K562 (cell line): ENCODE results near the gene KRTAP10-8. TPM values are rescaled to one million over a fixed set of nuclear protein-coding genes. Genes with fewer than 3 reads are reported as not detected.

Experiments
- CREM ChIP-seq: IDR thresholded peaks from 2 replicates; pipeline ENCODE4 v1.6.1; 2014; ENCODE audit warnings: antibody characterized with exemption, low read depth
- DMBX1 ChIP-seq: fragments of 250-450 bp; sonication (Bioruptor Pico); IDR thresholded peaks from 2 replicates; pipeline ENCODE4 v1.8.0; 2022; ENCODE audit warnings: inconsistent platforms, mild to moderate bottlenecking, moderate library complexity, borderline replicate concordance
- ERF ChIP-seq: fragments of 450-650 bp; formaldehyde crosslinking; IDR thresholded peaks from 2 replicates; pipeline ENCODE4 v1.4.0; 2020; ENCODE audit warnings: mild to moderate bottlenecking, mixed read lengths
- GABPB2 ChIP-seq: fragments of 250-450 bp; sonication (Bioruptor Pico); conservative IDR thresholded peaks from 2 replicates; pipeline ENCODE4 v1.5.1; 2021; ENCODE audit warnings: mild to moderate bottlenecking
- GATA2 ChIP-seq: sonication (generic); formaldehyde crosslinking; IDR thresholded peaks from 2 replicates; pipeline ENCODE4 v1.4.0; 2020; ENCODE audit warnings: mild to moderate bottlenecking, missing genetic modification reagents
- GTF2E2 ChIP-seq: fragments of 200-800 bp; sonication (Bioruptor generic); IDR thresholded peaks from 2 replicates; pipeline ENCODE4 v1.6.1; 2016; ENCODE audit warnings: missing genetic modification characterization, missing compliant biosample characterization
- HLTF ChIP-seq: fragments of 450-650 bp; IDR thresholded peaks from 2 replicates; pipeline ENCODE4 v1.6.1; 2016
- IFI16 ChIP-seq: fragments of 250-450 bp; sonication (Bioruptor Pico); IDR thresholded peaks from 2 replicates; pipeline ENCODE4 v2.1.2; 2022; ENCODE audit warnings: mild to moderate bottlenecking, inconsistent platforms
- KDM1A ChIP-seq, 2 experiments: fragments of 450-650 bp; IDR thresholded peaks; 2 replicates each; pipeline ENCODE4 v1.6.1; 2016; ENCODE audit warnings: mild to moderate bottlenecking in 2 of 2
- MECOM ChIP-seq: fragments of 250-450 bp; sonication (Bioruptor Pico); IDR thresholded peaks from 2 replicates; pipeline ENCODE4 v1.8.0; 2022; ENCODE audit warnings: inconsistent platforms
- NCOR1 ChIP-seq: fragments of 450-650 bp; IDR thresholded peaks from 2 replicates; pipeline ENCODE4 v1.6.1; 2016; ENCODE audit warnings: mild to moderate bottlenecking, moderate library complexity
- NFIX ChIP-seq: fragments of 250-450 bp; sonication (Bioruptor Pico); IDR thresholded peaks from 2 replicates; pipeline ENCODE4 v1.4.0; 2020; ENCODE audit warnings: low read depth, mild to moderate bottlenecking, moderate library complexity
- NRF1 ChIP-seq, 2 experiments: fragments of 450-650 bp; IDR thresholded peaks in 1 of 2; conservative IDR thresholded peaks in 1 of 2; 2 replicates each; pipeline ENCODE4 v1.6.1; 2014; ENCODE audit warnings: mild to moderate bottlenecking in 2 of 2
- RBBP5 ChIP-seq: fragments of 200-600 bp; sonication (generic); IDR thresholded peaks from 2 replicates; pipeline ENCODE4 v1.6.1; 2012; ENCODE audit warnings: borderline replicate concordance, mild to moderate bottlenecking, low read length, control low read depth, inconsistent platforms; ENCODE audit not compliant: insufficient read depth, poor library complexity, severe bottlenecking
- TCF3 ChIP-seq: sonication (generic); formaldehyde crosslinking; IDR thresholded peaks from 2 replicates; pipeline ENCODE4 v1.4.0; 2020; ENCODE audit warnings: mild to moderate bottlenecking, missing genetic modification reagents
- TRIM28 ChIP-seq: fragments of 450-650 bp; IDR thresholded peaks from 2 replicates; pipeline ENCODE4 v1.6.1; 2017
- U2AF2 ChIP-seq: fragments of 200-400 bp; formaldehyde crosslinking; optimal IDR thresholded peaks from 2 replicates; pipeline ENCODE3; 2017; ENCODE audit warnings: low read depth, mild to moderate bottlenecking, low read length
- ZFP36 ChIP-seq: fragments of 150-350 bp; IDR thresholded peaks from 2 replicates; pipeline ENCODE4 v1.6.1; 2018; ENCODE audit warnings: low read length, low read depth; ENCODE audit not compliant: partially characterized antibody
- ZNF140 ChIP-seq: fragments of 250-450 bp; sonication (Bioruptor Pico); IDR thresholded peaks from 2 replicates; pipeline ENCODE4 v1.8.0; 2021; ENCODE audit warnings: moderate library complexity, mild to moderate bottlenecking, inconsistent platforms
- polyA plus RNA-seq, 8 experiments: library from polyadenylated mRNA; depleted of rRNA in 4 of 8; stranded (reverse) in 5 of 8; unstranded in 3 of 8; fragments of >200 nt; fragmentation: Nextera tagmentation in 2 of 8; fragmentation: Illumina TruSeq in 1 of 8; extraction: Ambion mirVana in 2 of 8; extraction: Trizol in 1 of 8; gene quantifications; 2 replicates each; pipeline versions ENCODE4 v1.2.1 to v1.2.3, GENCODE V29; 2011 to 2014; ENCODE audit warnings: inconsistent platforms in 1 of 8, missing spikeins in 1 of 8
- total RNA-seq, 7 experiments: library from RNA; depleted of rRNA in 6 of 7; stranded (reverse); fragments of >200 nt in 6 of 7; fragmentation: Illumina TruSeq in 2 of 7; extraction: Trizol in 2 of 7; gene quantifications; 2 replicates each; pipeline versions ENCODE4 v1.2.1 to v1.2.3, GENCODE V29; 2011 to 2021; ENCODE audit warnings: low replicate concordance in 1 of 7
- TF ChIP-seq, protein P1 (sequence below): fragments of 450-650 bp; IDR thresholded peaks from 2 replicates; pipeline ENCODE4 v1.6.1; 2016
- TF ChIP-seq, protein P2 (sequence below): sonication (generic); formaldehyde crosslinking; IDR thresholded peaks from 2 replicates; pipeline ENCODE4 v1.5.0; 2020; ENCODE audit warnings: missing genetic modification reagents
- TF ChIP-seq, protein P3 (sequence below): fragments of 200-800 bp; sonication (Bioruptor generic); IDR thresholded peaks from 2 replicates; pipeline ENCODE4 v1.6.1; 2016; ENCODE audit warnings: missing genetic modification characterization, missing compliant biosample characterization

KRTAP10-8 gene
- total and polyA plus RNA-seq, 9 of the 15 experiments (the other 6 are each of a cell fraction or from before 2014, with no cell fraction given), result not detected

DNA sequence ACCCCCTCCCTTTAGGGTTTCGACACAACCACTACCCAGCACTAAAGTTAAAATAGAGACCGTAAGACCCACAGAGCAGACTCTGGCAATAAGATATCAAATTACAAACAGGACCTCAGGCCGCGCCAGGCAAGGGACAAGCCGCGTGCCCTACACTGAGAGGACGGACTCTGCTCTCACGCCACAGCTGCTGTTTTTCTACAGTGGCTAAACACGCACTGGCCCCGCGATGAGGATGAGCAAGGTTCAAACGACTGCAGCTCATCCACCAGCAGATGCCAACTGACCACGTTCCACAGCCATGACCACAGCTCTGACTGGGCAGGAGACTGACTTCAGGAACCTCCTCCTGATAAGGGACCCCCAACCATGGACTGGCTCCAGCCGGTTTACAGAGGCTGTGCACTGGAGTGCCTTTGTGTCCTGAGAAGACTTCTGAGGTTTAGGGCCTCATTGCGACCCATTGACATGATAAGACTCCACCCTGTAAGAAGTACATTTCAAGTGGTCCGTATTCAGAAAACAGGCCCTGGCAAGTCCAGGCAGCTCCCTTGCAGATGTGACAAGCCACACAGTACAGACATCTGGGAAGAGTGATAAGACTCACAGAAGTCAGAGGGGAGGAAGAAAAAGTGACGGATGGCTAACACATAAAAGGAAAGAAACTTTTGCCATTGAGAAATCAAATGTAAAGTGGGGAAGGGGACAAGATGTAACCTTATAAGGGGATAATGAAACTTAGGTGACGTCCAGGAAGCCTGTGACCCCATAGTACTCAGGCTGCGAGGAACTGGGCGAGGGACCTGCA lies 18.1 kb upstream of the KRTAP10-8 start (continued):
- peak; percentile 95 for TF ChIP-seq GATA2 (CRISPR knock-in tag)
- no peak; the same call in 1 of the 2 replicates for TF ChIP-seq GTF2E2
- TF ChIP-seq DMBX1 (CRISPR knock-in tag), result peak; percentile 17; the same call in 1 of the 2 replicates
- TF ChIP-seq U2AF2, result no peak
- peak; percentile 91 for TF ChIP-seq TRIM28
- 0 out of 2 replicates have a peak, but pooled peaks have one; percentile 61 for TF ChIP-seq HLTF
- TF ChIP-seq TCF3 (CRISPR knock-in tag), result peak; percentile 97
- peak; percentile 38 to 47; a peak in 3 of 4 replicates for TF ChIP-seq NRF1 (conservative IDR thresholded peaks at IDR 0.05 in 1 of 2, IDR thresholded peaks at IDR 0.05 in 1 of 2)
- TF ChIP-seq NCOR1, result peak; percentile 92
- TF ChIP-seq, protein P1, sequence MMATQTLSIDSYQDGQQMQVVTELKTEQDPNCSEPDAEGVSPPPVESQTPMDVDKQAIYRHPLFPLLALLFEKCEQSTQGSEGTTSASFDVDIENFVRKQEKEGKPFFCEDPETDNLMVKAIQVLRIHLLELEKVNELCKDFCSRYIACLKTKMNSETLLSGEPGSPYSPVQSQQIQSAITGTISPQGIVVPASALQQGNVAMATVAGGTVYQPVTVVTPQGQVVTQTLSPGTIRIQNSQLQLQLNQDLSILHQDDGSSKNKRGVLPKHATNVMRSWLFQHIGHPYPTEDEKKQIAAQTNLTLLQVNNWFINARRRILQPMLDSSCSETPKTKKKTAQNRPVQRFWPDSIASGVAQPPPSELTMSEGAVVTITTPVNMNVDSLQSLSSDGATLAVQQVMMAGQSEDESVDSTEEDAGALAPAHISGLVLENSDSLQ, result peak; percentile 88
- TF ChIP-seq ERF (CRISPR knock-in tag), result no peak
- no peak for TF ChIP-seq IFI16 (CRISPR knock-in tag)
- peak; percentile 75 for TF ChIP-seq ZFP36
- peak; percentile 31; the same call in 1 of the 2 replicates for TF ChIP-seq CREM
- 0 out of 2 replicates have a peak, but pooled peaks have one; percentile 29 for TF ChIP-seq MECOM (CRISPR knock-in tag)
- TF ChIP-seq NFIX (CRISPR knock-in tag), result no peak
- TF ChIP-seq RBBP5, result peak; percentile 51
- TF ChIP-seq, protein P2, sequence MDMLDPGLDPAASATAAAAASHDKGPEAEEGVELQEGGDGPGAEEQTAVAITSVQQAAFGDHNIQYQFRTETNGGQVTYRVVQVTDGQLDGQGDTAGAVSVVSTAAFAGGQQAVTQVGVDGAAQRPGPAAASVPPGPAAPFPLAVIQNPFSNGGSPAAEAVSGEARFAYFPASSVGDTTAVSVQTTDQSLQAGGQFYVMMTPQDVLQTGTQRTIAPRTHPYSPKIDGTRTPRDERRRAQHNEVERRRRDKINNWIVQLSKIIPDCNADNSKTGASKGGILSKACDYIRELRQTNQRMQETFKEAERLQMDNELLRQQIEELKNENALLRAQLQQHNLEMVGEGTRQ (CRISPR knock-in tag), result no peak
- TF ChIP-seq KDM1A (IDR thresholded peaks at IDR 0.05), result peak; percentile 72 to 84
- TF ChIP-seq, protein P3, sequence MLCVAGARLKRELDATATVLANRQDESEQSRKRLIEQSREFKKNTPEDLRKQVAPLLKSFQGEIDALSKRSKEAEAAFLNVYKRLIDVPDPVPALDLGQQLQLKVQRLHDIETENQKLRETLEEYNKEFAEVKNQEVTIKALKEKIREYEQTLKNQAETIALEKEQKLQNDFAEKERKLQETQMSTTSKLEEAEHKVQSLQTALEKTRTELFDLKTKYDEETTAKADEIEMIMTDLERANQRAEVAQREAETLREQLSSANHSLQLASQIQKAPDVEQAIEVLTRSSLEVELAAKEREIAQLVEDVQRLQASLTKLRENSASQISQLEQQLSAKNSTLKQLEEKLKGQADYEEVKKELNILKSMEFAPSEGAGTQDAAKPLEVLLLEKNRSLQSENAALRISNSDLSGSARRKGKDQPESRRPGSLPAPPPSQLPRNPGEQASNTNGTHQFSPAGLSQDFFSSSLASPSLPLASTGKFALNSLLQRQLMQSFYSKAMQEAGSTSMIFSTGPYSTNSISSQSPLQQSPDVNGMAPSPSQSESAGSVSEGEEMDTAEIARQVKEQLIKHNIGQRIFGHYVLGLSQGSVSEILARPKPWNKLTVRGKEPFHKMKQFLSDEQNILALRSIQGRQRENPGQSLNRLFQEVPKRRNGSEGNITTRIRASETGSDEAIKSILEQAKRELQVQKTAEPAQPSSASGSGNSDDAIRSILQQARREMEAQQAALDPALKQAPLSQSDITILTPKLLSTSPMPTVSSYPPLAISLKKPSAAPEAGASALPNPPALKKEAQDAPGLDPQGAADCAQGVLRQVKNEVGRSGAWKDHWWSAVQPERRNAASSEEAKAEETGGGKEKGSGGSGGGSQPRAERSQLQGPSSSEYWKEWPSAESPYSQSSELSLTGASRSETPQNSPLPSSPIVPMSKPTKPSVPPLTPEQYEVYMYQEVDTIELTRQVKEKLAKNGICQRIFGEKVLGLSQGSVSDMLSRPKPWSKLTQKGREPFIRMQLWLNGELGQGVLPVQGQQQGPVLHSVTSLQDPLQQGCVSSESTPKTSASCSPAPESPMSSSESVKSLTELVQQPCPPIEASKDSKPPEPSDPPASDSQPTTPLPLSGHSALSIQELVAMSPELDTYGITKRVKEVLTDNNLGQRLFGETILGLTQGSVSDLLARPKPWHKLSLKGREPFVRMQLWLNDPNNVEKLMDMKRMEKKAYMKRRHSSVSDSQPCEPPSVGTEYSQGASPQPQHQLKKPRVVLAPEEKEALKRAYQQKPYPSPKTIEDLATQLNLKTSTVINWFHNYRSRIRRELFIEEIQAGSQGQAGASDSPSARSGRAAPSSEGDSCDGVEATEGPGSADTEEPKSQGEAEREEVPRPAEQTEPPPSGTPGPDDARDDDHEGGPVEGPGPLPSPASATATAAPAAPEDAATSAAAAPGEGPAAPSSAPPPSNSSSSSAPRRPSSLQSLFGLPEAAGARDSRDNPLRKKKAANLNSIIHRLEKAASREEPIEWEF (CRISPR knock-in tag), result peak; percentile 93
- no peak for TF ChIP-seq GABPB2 (CRISPR knock-in tag)
- TF ChIP-seq ZNF140 (CRISPR knock-in tag), result no peak
